Esophagus squamous epithelium (tissue), 4 donors: ENCODE data around the gene ASCL2.

ENCODE experiments used
- CTCF ChIP-seq, 6 experiments: fragments of 450-650 bp in 4 of 6; fragments of 200-600 bp in 2 of 6; sonication (generic) in 2 of 6; IDR thresholded peaks; one replicate each; pipeline ENCODE4 v1.5.1; 2016 to 2019; ENCODE audit warnings: antibody characterized with exemption in 6 of 6, mild to moderate bottlenecking in 4 of 6, moderate library complexity in 4 of 6
- POLR2A ChIP-seq, 4 donors: fragments of 450-650 bp; IDR thresholded peaks; one replicate each; pipeline ENCODE4 v1.6.1; 2017; ENCODE audit warnings: antibody characterized with exemption in 4 of 4, mild to moderate bottlenecking in 4 of 4, moderate library complexity in 3 of 4

GRCh38 chr11:2222451-2222850, 47.9 kb downstream of the ASCL2 start:
- TF ChIP-seq CTCF (IDR thresholded peaks at IDR 0.05) (no peak), POLR2A (IDR thresholded peaks at IDR 0.05) (no peak)
